ENCODE measurements around the gene IL15RA.
A peak's percentile ranks its signal among the peaks of the same experiment; 100 is the strongest.
"Not testable (repeated sequence)": the region's sequence is repeated elsewhere in the genome, so short reads cannot be mapped to it uniquely, and the experiment has no call there.

Gene IL15RA

DNA sequence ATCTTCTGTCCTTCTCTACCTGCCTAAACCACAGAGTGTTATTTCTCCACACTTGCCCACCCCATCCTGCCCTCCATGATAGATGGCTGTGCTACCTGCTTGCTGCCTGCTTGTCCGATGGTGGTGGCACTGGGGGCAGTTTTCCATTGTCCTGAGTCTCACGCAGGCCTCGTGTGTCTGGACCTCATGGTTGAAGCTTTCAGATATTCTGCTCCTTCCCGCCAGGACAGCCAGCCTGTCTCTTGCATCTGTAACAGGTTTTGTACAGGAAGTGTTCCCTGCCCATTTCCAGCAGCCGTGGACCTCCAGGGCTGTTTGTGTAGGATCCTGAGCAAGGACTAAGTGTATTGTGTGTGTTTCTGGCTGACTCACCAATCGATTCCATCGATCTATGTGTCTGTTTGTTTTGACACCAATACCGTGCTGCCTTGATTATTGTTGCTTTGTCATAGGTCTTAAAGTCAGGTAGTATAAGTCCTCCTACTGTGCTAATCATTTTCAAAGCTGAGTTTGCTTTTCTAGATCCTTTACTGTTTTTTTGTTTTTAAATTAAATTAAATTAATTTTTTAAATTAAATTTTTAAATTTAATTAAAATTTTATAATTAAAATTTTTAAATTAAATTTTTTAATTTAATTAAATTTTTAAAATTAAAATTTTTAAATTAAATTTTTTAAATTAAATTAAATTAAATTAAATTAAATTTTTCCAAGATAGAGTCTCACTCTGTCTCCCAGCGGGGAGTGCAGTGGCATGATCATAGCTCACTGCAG lies 8.5 kb downstream of the IL15RA start:
- no peak for DNase-seq

- DNase-seq, result peak in 1 of 2 experiments; percentile 11
These were observed 9.2 kb downstream of the IL15RA start for GRCh38 chr10:5968037-5968680.

DNA sequence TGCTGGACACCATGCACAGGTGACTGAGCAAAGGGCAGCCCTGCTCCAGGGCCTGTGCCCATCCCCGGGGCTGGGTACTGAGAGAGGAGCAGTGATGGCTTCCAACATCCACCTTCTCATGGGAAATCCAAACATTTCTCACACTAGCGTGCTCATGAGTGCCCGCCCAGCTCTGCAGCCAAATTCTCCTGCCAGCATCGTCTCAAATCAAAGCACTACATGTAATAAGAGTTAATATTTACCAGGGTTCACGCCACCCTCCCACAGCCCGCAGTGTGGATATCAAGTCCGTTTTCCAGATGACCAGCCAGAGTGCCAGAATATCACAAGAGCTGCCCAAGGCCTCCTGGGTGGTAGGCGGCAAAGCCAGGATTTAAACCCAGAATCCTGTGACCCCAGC lies 12.1 kb downstream of the IL15RA start:
- no peak for DNase-seq

DNA sequence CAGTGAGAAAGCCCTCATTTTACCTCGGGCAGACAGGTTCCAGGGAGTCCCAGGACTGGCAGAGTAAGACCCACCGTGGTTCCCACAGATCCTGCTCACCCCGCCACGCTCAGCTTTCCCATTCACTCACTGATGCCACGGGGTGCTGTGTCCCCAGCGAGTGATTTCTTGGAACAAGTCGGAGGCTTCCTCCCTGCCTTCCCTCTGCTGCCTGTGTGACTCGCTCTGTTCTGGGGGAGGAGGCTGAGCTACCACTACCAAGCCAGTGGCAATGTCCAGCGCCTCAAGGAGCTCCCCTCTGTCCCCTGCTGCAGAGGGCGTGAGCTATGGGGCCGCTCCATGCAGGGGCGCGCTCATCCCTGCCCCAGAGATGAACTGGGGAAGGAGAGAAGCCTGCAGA lies 12.6 kb downstream of the IL15RA start:
- no peak for DNase-seq

- no peak for DNase-seq
These were observed 13.8 kb downstream of the IL15RA start for GRCh38 chr10:5963591-5963990.

DNA sequence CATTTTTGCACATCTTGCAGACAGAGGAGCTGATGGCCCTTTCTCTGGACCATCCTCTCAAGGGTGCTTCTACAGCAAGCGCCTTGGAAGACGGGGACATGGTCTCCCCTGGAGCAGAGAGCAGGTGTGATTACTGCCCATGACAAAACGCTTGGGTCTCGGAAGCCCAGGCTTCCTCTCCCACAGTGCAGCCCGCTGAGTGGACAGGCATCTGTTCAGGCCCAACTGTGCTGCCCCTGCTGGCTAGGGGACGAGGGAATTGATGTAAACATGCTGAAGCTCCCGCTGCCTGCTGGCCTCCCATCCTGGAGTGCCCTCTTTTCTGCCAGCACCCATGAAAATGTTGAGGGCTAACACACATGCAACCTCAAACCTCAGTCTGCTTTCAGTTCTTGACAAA lies 14.3 kb downstream of the IL15RA start:
- no peak for DNase-seq

- DNase-seq, result not testable (repeated sequence)
These were observed 14.9 kb downstream of the IL15RA start for GRCh38 chr10:5962358-5962940.

DNA sequence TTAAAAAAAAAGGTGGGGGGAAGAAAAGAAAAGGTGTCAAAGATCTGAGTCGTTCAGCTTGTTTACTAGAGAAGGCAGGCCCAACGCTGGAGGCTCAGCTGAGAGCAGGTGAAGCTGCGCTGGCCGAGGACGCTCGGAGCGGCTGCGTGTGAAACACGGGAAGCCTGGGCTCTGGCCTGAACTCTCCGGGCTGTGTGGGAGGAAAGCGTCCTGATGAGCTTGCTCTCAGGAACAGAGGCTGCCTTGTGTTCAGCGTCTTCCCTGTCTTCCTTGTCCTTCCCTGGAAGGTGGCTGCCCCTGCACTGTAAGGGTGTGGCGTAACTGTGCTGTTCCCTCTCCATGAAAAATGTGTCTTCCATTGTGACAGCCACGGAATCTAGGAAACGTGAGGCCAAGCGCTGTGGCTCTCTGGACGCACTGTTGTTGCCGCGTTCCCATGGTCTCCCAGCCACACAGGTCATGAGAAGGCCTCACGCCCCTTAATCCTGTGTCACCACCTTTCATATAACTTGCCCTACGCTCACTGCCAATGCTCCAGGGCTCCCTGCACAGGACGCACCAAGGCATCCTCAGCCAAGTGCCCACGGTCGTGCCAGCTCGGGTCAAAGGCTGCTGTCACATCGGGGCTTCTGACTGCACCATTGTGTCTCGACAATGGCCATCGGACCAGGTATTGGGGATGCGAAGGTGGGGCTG lies 15.8 kb downstream of the IL15RA start:
- no peak for DNase-seq

- not testable (repeated sequence) for DNase-seq
These were observed 16.4 kb downstream of the IL15RA start for GRCh38 chr10:5960973-5961275.

GRCh38 chr10:5960070-5960972 lies 17.0 kb downstream of the IL15RA start:
- DNase-seq, result no peak

- no peak for DNase-seq
These were observed 17.7 kb downstream of the IL15RA start for GRCh38 chr10:5959581-5960069.

GRCh38 chr10:5959142-5959541 lies 18.2 kb downstream of the IL15RA start:
- no peak for DNase-seq

DNA sequence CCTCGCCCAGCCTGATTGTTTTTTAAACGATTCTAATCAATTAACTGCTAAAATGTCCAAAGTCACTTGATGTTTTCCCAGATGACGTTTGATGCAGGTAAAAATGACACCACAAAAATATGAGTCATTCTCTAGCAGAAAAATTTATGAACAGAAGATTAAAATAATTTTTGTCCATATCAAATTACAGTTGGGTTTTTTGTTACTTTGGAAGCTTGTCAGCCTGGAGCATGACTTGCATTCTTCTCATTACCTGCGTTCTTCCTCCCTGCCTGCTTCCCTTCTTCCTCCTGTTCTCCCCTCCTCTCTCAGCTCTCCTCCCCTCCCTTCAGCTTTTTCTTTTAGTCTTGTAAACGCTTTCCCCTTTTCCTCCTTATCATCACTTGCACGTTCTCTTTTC lies 18.7 kb downstream of the IL15RA start:
- DNase-seq, result no peak

DNA sequence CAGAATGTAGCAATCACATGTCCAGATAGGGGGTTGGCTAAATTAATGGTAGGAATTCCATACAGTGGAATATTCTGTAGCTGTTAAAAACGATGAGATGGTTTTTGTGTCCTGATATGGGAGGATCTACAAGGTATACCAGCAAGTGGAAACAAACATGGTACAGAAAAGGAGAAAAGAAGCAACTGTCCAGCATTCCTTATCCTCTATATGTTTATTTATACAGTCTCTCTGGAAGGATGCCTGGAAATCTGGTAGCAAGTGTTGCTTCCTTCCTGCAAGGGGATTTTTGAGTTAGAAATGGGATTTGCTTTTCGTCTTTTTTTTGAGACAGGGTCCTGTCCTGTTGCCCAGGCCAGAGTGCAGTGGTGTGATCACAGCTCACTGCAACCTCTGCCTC lies 19.3 kb downstream of the IL15RA start:
- DNase-seq, result no peak

DNA sequence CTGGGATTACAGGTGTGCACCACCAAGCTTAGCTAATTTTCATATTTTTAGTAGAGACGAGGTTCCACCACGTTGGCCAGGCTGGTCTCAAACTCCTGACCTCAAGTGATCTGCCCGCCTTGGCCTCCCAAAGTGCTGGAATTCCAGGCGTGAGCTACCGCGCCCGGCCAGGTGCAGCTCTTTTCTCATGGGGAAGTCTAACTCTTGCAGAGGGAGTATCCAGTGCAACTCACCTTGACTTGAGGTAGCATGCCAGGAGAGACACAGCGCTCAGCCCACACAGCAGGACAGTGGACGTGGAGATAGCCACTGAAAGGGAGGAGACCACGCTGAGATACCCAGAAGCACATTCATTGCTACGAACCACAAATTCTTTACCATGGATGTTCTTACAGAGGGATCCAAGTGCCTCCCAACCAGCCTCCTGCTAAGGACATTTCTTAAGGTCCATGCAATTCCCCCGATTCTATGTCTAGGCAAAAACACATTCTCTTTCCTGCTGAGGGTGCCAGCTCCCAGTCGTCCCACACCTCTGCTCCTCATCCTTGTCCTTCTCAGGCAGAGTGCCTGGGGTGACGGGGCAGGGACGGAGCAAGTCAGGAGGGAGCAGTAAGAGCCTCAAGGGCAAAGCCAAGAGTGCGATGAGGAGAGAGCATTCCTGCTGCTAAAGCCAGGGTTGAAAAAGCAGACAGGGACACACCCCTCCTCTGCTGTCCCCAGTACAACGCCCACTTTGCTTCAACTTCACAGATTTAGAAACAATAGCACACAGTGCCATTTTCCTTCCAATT lies 21.0 kb downstream of the IL15RA start:
- DNase-seq, result no peak

- DNase-seq, result no peak
These were observed 23.7 kb downstream of the IL15RA start for GRCh38 chr10:5953676-5954075.

GRCh38 chr10:5952731-5953385 lies 24.5 kb downstream of the IL15RA start:
- DNase-seq, result no peak

- no peak for DNase-seq
These were observed 25.5 kb downstream of the IL15RA start for GRCh38 chr10:5951721-5952407.

DNA sequence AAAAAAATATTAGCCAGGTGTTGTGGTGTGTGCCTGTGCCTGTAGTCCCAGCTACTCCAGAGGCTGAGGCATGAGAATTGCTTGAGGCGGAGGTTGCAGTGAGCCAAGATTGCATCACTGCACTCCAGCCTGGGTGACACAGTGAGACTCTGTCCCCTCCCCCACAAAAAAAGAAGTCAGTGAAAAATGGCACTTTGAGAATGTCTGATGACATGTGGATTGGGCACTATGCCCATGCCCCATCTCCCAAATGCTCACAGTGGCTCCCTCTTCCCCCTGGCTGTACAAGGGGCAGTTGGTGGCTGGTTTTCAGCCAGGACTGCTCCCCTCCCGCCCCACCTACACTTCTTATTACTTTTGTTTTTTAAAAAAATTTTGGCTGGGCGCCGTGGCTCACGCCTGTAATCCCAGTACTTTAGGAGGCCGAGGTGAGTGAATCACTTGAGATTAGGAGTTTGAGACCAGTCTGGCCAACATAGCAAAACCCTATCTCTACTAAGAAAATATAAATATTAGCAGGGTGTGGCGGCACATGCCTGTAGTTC lies 26.1 kb downstream of the IL15RA start:
- DNase-seq, result no peak

Measured in activated T-cell treated with anti-CD3 and anti-CD28 coated beads, Interleukin-2, amount 50 U/mL, for 48 hours (primary cell).